Liver (tissue), 10 donors: ENCODE results near the gene ALK. TPM values are rescaled to one million over a fixed set of nuclear protein-coding genes. Genes with fewer than 3 reads are reported as not detected.

Experiments used
- DNase-seq: peaks from one replicate; pipeline ENCODE4 v3.0.0-alpha.2; 2017; ENCODE audit warnings: low spot score
- H3K27ac ChIP-seq, 2 donors: one replicate each; pipeline ENCODE4 v1.7.0; 2013; ENCODE audit warnings: inconsistent platforms in 2 of 2, low read length in 2 of 2, control low read depth in 1 of 2, low read depth in 1 of 2, mild to moderate bottlenecking in 1 of 2
- H3K27me3 ChIP-seq, 4 donors: one replicate each; pipeline versions ENCODE4 v1.6.1 to v1.7.0; 2013; ENCODE audit warnings: low read length in 3 of 4, inconsistent platforms in 1 of 4, mild to moderate bottlenecking in 1 of 4, moderate library complexity in 1 of 4; ENCODE audit not compliant: control insufficient read depth in 4 of 4, insufficient read depth in 4 of 4
- H3K36me3 ChIP-seq, 4 donors: one replicate each; pipeline versions ENCODE4 v1.6.1 to v1.7.0; 2013; ENCODE audit warnings: low read length in 3 of 4, mild to moderate bottlenecking in 3 of 4, low read depth in 1 of 4, moderate library complexity in 1 of 4; ENCODE audit not compliant: control insufficient read depth in 4 of 4, insufficient read depth in 3 of 4
- H3K4me1 ChIP-seq, 4 donors: one replicate each; pipeline versions ENCODE4 v1.6.1 to v1.7.0; 2013; ENCODE audit warnings: low read length in 3 of 4, mild to moderate bottlenecking in 3 of 4, moderate library complexity in 1 of 4; ENCODE audit not compliant: control insufficient read depth in 4 of 4, insufficient read depth in 4 of 4
- H3K4me3 ChIP-seq, 3 donors: one replicate each; pipeline versions ENCODE4 v1.6.1 to v1.7.0; 2013; ENCODE audit warnings: low read length in 3 of 3, control low read depth in 1 of 3, low read depth in 1 of 3, mild to moderate bottlenecking in 1 of 3
- H3K9ac ChIP-seq, 2 donors: one replicate each; pipeline ENCODE4 v1.7.0; 2013; ENCODE audit warnings: low read length in 2 of 2, mild to moderate bottlenecking in 2 of 2, moderate library complexity in 2 of 2, control low read depth in 1 of 2, low read depth in 1 of 2
- H3K9me3 ChIP-seq, 4 donors: one replicate each; pipeline versions ENCODE4 v1.6.1 to v1.7.0; 2013; ENCODE audit warnings: low read length in 3 of 4; ENCODE audit not compliant: control insufficient read depth in 4 of 4
- ATF3 ChIP-seq: IDR thresholded peaks from 2 replicates; pipeline ENCODE4 v1.6.1; 2016; ENCODE audit warnings: antibody characterized with exemption
- FOXA1 ChIP-seq: IDR thresholded peaks from 2 replicates; pipeline ENCODE4 v1.6.1; 2016; ENCODE audit warnings: antibody characterized with exemption
- HNF4A ChIP-seq, 2 donors: conservative IDR thresholded peaks; 2 replicates each; pipeline ENCODE4 v1.6.1; 2016; ENCODE audit warnings: antibody characterized with exemption in 2 of 2, mild to moderate bottlenecking in 2 of 2
- HNF4G ChIP-seq: IDR thresholded peaks from 2 replicates; pipeline ENCODE4 v1.6.1; 2016; ENCODE audit warnings: antibody characterized with exemption
- JUND ChIP-seq, 2 donors: IDR thresholded peaks; 2 replicates each; pipeline ENCODE4 v1.6.1; 2016; ENCODE audit warnings: antibody characterized with exemption in 2 of 2
- MAX ChIP-seq: IDR thresholded peaks from 2 replicates; pipeline ENCODE4 v1.6.1; 2016; ENCODE audit warnings: antibody characterized with exemption
- RAD21 ChIP-seq, 2 donors: IDR thresholded peaks; 2 replicates each; pipeline ENCODE4 v1.6.1; 2016; ENCODE audit warnings: antibody characterized with exemption in 2 of 2, mild to moderate bottlenecking in 2 of 2
- RXRA ChIP-seq, 2 donors: IDR thresholded peaks; 2 replicates each; pipeline ENCODE4 v1.6.1; 2017 to 2018; ENCODE audit warnings: antibody characterized with exemption in 2 of 2, mild to moderate bottlenecking in 1 of 2
- SP1 ChIP-seq: IDR thresholded peaks from 2 replicates; pipeline ENCODE4 v1.6.1; 2018; ENCODE audit warnings: antibody characterized with exemption, mild to moderate bottlenecking
- TAF1 ChIP-seq: conservative IDR thresholded peaks from 2 replicates; pipeline ENCODE4 v1.6.1; 2016; ENCODE audit warnings: antibody characterized with exemption, mild to moderate bottlenecking
- YY1 ChIP-seq: IDR thresholded peaks from 2 replicates; pipeline ENCODE4 v1.6.1; 2016; ENCODE audit warnings: antibody characterized with exemption, mild to moderate bottlenecking
- WGBS: extraction: QIAGEN DNeasy Blood & Tissue Kit; methylation state at CpG from one replicate; pipeline ENCODE4 v1.1.7; 2013; 5-methylcytosine and 5-hydroxymethylcytosine counted together
- polyA plus RNA-seq, 2 donors: library from polyadenylated mRNA; stranded (reverse) in 1 of 2; unstranded in 1 of 2; fragments of 200-250 nt in 1 of 2; fragments of >200 nt in 1 of 2; fragmentation: Nextera tagmentation in 1 of 2; extraction: Ambion mirVana in 1 of 2; gene quantifications; one replicate each; pipeline versions ENCODE4 v1.2.1 to v1.2.3, GENCODE V29; 2013 to 2015
- small RNA-seq: library from RNA; depleted of rRNA; stranded (forward); fragments of <200 nt; gene quantifications from one replicate; pipeline ENCODE3, GENCODE V24; 2014
- total RNA-seq, 2 donors: library from RNA; depleted of rRNA; stranded (reverse); fragments of >200 nt; gene quantifications; one replicate each; pipeline ENCODE4 v1.2.3, GENCODE V29; 2014
- TF ChIP-seq, protein P1 (sequence below): fragments of 150-350 bp; IDR thresholded peaks from 2 replicates; pipeline ENCODE4 v1.5.1; 2017; ENCODE audit warnings: improper control_type of control experiment, low read depth, low read length; ENCODE audit not compliant: missing input control
- TF ChIP-seq, protein P2 (sequence below): IDR thresholded peaks from 2 replicates; pipeline ENCODE4 v1.6.1; 2016; ENCODE audit warnings: antibody characterized with exemption, mild to moderate bottlenecking
- TF ChIP-seq, protein P3 (sequence below): IDR thresholded peaks from 2 replicates; pipeline ENCODE4 v1.6.1; 2016; ENCODE audit warnings: antibody characterized with exemption
- donor health status: healthy.
- donor health status: healthy.
- donor health status: healthy.
- donor health status: healthy.
- donor health status: healthy.

Gene ALK
- total and polyA plus RNA-seq, 4 donors: under 0.01 TPM; not detected in 3

DNA sequence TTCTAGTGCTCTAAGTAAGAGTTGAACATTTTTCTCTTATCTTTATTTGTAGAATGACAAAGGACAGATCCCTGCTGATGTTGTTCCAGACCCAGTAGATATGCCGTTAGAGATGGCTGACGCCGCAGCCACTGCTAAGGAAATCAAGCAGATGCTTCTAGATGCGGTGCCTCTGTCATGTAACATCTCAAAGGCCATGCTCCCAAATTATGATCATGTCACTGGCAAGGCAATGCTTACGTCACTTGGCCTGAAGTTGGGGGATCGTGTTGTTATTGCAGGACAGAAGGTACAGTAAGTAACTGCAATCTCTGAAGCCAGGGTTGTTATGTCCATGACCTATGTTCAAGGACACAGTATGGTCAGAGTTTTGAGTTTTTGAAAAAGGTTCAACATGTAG, 777.7 kb downstream of the ALK start:
- TF ChIP-seq RAD21 (IDR thresholded peaks at IDR 0.05): no peak
- TF ChIP-seq, protein P1, sequence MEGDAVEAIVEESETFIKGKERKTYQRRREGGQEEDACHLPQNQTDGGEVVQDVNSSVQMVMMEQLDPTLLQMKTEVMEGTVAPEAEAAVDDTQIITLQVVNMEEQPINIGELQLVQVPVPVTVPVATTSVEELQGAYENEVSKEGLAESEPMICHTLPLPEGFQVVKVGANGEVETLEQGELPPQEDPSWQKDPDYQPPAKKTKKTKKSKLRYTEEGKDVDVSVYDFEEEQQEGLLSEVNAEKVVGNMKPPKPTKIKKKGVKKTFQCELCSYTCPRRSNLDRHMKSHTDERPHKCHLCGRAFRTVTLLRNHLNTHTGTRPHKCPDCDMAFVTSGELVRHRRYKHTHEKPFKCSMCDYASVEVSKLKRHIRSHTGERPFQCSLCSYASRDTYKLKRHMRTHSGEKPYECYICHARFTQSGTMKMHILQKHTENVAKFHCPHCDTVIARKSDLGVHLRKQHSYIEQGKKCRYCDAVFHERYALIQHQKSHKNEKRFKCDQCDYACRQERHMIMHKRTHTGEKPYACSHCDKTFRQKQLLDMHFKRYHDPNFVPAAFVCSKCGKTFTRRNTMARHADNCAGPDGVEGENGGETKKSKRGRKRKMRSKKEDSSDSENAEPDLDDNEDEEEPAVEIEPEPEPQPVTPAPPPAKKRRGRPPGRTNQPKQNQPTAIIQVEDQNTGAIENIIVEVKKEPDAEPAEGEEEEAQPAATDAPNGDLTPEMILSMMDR: no peak
- no peak for TF ChIP-seq JUND (IDR thresholded peaks at IDR 0.05)
- no peak for TF ChIP-seq ATF3
- no peak for TF ChIP-seq YY1
- TF ChIP-seq FOXA1: no peak
- TF ChIP-seq HNF4A (conservative IDR thresholded peaks at IDR 0.05): no peak
- no peak for TF ChIP-seq MAX
- TF ChIP-seq RXRA (IDR thresholded peaks at IDR 0.05): no peak
- TF ChIP-seq, protein P2, sequence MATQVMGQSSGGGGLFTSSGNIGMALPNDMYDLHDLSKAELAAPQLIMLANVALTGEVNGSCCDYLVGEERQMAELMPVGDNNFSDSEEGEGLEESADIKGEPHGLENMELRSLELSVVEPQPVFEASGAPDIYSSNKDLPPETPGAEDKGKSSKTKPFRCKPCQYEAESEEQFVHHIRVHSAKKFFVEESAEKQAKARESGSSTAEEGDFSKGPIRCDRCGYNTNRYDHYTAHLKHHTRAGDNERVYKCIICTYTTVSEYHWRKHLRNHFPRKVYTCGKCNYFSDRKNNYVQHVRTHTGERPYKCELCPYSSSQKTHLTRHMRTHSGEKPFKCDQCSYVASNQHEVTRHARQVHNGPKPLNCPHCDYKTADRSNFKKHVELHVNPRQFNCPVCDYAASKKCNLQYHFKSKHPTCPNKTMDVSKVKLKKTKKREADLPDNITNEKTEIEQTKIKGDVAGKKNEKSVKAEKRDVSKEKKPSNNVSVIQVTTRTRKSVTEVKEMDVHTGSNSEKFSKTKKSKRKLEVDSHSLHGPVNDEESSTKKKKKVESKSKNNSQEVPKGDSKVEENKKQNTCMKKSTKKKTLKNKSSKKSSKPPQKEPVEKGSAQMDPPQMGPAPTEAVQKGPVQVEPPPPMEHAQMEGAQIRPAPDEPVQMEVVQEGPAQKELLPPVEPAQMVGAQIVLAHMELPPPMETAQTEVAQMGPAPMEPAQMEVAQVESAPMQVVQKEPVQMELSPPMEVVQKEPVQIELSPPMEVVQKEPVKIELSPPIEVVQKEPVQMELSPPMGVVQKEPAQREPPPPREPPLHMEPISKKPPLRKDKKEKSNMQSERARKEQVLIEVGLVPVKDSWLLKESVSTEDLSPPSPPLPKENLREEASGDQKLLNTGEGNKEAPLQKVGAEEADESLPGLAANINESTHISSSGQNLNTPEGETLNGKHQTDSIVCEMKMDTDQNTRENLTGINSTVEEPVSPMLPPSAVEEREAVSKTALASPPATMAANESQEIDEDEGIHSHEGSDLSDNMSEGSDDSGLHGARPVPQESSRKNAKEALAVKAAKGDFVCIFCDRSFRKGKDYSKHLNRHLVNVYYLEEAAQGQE: no peak
- no peak for TF ChIP-seq HNF4G
- no peak for TF ChIP-seq SP1
- TF ChIP-seq, protein P3, sequence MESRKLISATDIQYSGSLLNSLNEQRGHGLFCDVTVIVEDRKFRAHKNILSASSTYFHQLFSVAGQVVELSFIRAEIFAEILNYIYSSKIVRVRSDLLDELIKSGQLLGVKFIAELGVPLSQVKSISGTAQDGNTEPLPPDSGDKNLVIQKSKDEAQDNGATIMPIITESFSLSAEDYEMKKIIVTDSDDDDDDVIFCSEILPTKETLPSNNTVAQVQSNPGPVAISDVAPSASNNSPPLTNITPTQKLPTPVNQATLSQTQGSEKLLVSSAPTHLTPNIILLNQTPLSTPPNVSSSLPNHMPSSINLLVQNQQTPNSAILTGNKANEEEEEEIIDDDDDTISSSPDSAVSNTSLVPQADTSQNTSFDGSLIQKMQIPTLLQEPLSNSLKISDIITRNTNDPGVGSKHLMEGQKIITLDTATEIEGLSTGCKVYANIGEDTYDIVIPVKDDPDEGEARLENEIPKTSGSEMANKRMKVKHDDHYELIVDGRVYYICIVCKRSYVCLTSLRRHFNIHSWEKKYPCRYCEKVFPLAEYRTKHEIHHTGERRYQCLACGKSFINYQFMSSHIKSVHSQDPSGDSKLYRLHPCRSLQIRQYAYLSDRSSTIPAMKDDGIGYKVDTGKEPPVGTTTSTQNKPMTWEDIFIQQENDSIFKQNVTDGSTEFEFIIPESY: no peak
- TF ChIP-seq TAF1: no peak
- WGBS: 93% methylated on average over 6 of the region's 6 CpGs
- Histone ChIP-seq H3K4me1 (no peaks in the 10 kb centered on the region), H3K27ac (no peak overlapping the region), H3K9me3 (peaks cover 0 to 4% (median 0%) of the 10 kb centered on the region in 4 donors), H3K36me3 (no peaks in the 10 kb centered on the region), H3K9ac (no peak overlapping the region), H3K27me3 (no peaks in the 10 kb centered on the region), H3K4me3 (no peak overlapping the region)
- DNase-seq: no peak

Small RNAs within 50 kb of the gene (small RNA-seq; reads per million reads assigned to genes)
- not detected for gene RN7SL516P

Other genes starting within 250 kb of the ALK start
- gene YPEL5, start 225.4 kb upstream of the ALK start, total RNA-seq: 10 to 100 TPM; 28.4 to 62.8 TPM
- gene YPEL5, start 225.4 kb upstream of the ALK start, polyA plus RNA-seq: 10 to 100 TPM; 20.4 to 44.7 TPM